Fibroblast of gingiva (primary cell): Measurements from ENCODE around the gene MRPL14.

Experiments used
- DNase-seq: peaks from one replicate; pipeline ENCODE4 v3.0.0-alpha.2; 2011; ENCODE audit warnings: low read depth

Gene MRPL14

GRCh38 chr6:44127186-44128019 is at the start of gene MRPL14, which contains the start of gene TMEM63B:
MRPL14 (minus strand) TSS chr6:44127452; CDS start chr6:44116611, 10,841 bp downstream.
TMEM63B (plus strand) TSS chr6:44127554; CDS start chr6:44134585, 7,031 bp downstream.
- peak; percentile 85 for DNase-seq

- DNase-seq, result no peak
Observed at GRCh38 chr6:44176130-44176761, 49.0 kb upstream of the MRPL14 start.

DNA sequence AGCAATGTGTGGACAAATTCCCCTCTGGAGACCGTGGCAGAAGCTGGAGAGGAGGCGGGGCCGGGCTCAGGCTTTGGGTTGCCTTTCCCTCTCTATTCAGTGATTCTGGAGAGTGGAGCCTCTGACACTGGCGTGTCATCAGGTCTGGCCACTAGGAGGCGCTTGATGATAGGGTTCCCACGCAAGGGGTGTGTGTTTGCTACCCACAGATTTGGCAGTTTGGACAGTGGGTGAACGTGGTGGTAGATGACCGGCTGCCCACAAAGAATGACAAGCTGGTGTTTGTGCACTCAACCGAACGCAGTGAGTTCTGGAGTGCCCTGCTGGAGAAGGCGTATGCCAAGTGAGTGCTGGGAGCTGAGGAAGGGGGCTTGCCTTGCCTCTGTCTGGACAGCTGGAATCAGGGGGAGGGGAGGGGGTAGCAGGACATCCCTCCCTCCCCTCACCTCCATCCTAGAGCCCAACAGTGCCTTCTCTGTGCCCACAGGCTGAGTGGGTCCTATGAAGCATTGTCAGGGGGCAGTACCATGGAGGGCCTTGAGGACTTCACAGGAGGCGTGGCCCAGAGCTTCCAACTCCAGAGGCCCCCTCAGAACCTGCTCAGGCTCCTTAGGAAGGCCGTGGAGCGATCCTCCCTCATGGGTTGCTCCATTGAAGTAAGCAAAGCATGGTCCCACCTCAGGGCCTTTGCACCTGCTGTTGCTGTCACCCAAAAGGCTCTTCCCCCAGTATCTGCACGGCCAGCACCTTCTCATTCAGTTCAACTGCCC is 45.7 kb upstream of the MRPL14 start:
- peak; percentile 68 for DNase-seq

- no peak for DNase-seq
Observed at GRCh38 chr6:44171899-44172546, 44.8 kb upstream of the MRPL14 start.

GRCh38 chr6:44169886-44170570 is 42.8 kb upstream of the MRPL14 start:
- no peak for DNase-seq

GRCh38 chr6:44169154-44169553 is 41.9 kb upstream of the MRPL14 start:
- DNase-seq, result no peak

GRCh38 chr6:44167567-44167966 is 40.3 kb upstream of the MRPL14 start:
- no peak for DNase-seq

- no peak for DNase-seq
Observed at GRCh38 chr6:44166591-44167184, 39.4 kb upstream of the MRPL14 start.

DNA sequence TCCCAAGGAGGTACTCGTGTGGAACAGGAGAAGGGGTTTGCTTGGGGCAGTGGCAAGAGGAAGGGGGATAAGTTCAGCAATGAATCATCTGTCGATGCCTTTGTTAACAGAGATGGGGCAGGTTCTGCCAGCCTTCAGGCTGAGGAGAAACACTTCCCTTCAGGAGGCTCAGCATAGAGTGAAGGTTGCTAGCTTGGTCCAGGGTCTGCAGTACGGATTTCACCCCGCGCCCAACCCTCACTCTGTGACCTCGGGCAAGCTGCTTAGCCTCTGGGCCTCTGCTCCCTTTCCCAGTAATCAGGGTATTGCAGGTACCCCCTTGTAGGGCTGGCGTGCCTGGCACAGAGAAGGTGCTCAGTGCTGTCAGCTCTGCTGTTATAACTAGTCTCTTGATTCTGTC is 38.9 kb upstream of the MRPL14 start:
- no peak for DNase-seq

GRCh38 chr6:44162876-44163625 is 35.8 kb upstream of the MRPL14 start:
- no peak for DNase-seq

- DNase-seq, result peak; percentile 24
Observed at GRCh38 chr6:44161997-44162338, 34.7 kb upstream of the MRPL14 start.

- DNase-seq, result no peak
Observed at GRCh38 chr6:44158770-44159228, 31.5 kb upstream of the MRPL14 start, which contains the start of gene CAPN11. CAPN11 (plus strand) TSS chr6:44158820; CDS start chr6:44158849, 29 bp downstream.

DNA sequence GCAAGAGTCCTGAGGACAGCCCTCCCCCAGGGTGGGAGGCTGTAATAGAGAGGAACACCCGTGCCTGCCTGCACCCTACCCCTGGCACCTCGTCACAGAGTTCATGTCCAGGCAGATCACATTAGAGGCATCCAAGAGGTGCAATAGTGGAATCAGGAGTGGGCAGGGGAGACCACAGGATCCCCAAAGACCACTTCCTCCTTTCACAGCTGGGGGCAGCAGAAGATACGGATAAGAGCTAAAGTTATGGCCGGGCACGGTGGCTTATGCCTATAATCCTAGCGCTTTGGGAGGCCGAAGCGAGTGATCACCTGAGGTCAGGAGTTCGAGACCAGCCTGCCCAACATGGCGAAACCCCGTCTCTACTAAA is 29.9 kb upstream of the MRPL14 start:
- no peak for DNase-seq

GRCh38 chr6:44156494-44157151 is 29.4 kb upstream of the MRPL14 start:
- no peak for DNase-seq

DNA sequence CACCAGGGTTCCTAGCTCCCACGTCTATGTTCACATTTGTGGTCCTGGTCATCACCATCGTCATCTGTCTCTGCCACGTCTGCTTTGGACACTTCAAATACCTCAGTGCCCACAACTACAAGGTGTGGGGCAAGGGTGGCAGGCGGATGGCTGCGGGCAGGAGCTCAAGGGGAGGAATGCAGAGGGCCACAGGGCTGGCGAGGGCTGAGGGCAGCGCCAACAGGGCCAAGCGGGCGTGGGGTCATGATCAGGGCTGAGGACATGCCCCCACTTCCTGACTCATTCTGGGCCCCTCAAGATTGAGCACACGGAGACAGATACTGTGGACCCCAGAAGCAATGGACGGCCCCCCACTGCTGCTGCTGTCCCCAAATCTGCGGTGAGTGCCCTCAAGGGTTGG is 26.8 kb upstream of the MRPL14 start:
- no peak for DNase-seq

GRCh38 chr6:44152533-44152932 is 25.3 kb upstream of the MRPL14 start:
- DNase-seq, result no peak

- no peak for DNase-seq
Observed at GRCh38 chr6:44152109-44152461, 24.8 kb upstream of the MRPL14 start.

- DNase-seq, result peak; percentile 47
Observed at GRCh38 chr6:44151348-44152108, 24.3 kb upstream of the MRPL14 start.

- DNase-seq, result no peak
Observed at GRCh38 chr6:44150317-44150917, 23.2 kb upstream of the MRPL14 start.
